Measurements from ENCODE around the gene HNRNPM.

DNA sequence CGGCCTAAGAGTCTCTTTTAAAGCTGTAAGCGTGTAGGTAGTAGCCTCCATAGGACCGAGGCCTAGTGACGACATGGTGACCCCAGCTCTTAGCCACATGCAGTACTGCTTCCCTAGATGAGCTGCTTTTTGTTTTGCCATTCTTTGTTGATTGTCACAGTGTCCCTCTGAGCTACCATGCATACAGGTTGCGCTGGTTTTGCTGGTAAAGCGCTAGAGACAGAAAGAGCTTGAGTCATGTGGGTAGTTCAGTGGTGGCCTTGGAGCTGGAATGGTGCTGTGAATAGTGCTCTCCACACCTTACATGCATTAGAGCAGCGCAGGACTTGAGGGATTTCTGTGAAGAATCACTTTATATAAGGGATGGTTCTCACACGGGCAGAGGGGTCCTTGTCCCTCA is 5.1 kb downstream of the HNRNPM start:
- TF ChIP-seq BHLHE40 (IDR thresholded peaks at IDR 0.05; ENCODE audit: borderline replicate concordance) (no peak), ELF4 (IDR thresholded peaks at IDR 0.05) (no peak), SUZ12 (IDR thresholded peaks at IDR 0.05) (no peak), FOXM1 (IDR thresholded peaks at IDR 0.05; ENCODE audit: borderline replicate concordance) (no peak), SP1 (IDR thresholded peaks at IDR 0.05) (no peak), LEF1 (IDR thresholded peaks at IDR 0.05; ENCODE audit: borderline replicate concordance) (no peak), NFRKB (IDR thresholded peaks at IDR 0.05) (no peak), FOXK2 (IDR thresholded peaks at IDR 0.05) (no peak)
- TF ChIP-seq, protein P1, sequence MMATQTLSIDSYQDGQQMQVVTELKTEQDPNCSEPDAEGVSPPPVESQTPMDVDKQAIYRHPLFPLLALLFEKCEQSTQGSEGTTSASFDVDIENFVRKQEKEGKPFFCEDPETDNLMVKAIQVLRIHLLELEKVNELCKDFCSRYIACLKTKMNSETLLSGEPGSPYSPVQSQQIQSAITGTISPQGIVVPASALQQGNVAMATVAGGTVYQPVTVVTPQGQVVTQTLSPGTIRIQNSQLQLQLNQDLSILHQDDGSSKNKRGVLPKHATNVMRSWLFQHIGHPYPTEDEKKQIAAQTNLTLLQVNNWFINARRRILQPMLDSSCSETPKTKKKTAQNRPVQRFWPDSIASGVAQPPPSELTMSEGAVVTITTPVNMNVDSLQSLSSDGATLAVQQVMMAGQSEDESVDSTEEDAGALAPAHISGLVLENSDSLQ (IDR thresholded peaks at IDR 0.05) = no peak

All from HEK293T (cell line).